ENCODE measurements around the gene TMTC3.
A peak's percentile ranks its signal among the peaks of the same experiment; 100 is the strongest.

The TMTC3 gene

DNA sequence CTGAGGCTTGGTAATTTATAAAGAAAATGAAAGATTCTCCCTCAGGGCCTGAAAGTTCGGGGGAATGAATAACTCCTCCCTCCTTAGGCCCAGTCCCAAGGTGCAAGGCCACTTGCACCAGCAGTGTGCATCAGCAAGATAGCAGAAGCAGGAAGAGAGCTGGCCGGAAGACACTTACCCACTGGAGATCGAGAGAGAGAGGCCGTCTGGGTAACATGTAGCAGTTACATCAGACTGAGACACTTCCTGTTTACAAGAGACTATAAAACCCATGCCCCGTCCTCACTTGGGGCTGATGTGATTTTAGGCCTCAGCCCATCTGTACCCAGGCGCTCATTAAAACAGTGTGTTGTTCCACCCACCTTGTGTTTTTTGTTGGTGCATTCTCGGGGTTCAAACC, 85.2 kb downstream of the TMTC3 start:
- no peak for DNase-seq (ENCODE audit: low read depth)

- DNase-seq (ENCODE audit: low read depth) = no peak
Measured at GRCh38 chr12:88227871-88228270, 85.8 kb downstream of the TMTC3 start.

DNA sequence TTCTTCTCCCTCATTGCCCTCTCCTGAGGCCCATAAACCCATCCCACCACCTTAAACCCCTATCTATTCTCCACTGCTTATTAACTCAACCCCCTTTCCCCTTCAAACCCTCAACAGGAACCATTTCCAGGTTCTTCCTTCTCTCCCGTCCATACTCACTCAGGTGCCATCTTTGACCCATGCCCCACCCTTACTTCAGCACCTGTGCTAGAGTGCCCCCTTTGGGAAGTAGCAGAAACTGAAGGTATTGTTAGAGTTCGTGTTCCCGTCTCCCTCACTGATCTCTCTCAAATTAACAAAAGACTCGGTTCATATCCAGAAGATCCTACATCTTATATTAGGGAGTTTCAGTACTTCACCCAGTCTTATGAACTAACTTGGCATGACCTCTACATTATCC, 86.6 kb downstream of the TMTC3 start:
- DNase-seq (ENCODE audit: low read depth) = no peak

- no peak for DNase-seq (ENCODE audit: low read depth)
Measured at GRCh38 chr12:88230271-88230670, 88.2 kb downstream of the TMTC3 start.

DNA sequence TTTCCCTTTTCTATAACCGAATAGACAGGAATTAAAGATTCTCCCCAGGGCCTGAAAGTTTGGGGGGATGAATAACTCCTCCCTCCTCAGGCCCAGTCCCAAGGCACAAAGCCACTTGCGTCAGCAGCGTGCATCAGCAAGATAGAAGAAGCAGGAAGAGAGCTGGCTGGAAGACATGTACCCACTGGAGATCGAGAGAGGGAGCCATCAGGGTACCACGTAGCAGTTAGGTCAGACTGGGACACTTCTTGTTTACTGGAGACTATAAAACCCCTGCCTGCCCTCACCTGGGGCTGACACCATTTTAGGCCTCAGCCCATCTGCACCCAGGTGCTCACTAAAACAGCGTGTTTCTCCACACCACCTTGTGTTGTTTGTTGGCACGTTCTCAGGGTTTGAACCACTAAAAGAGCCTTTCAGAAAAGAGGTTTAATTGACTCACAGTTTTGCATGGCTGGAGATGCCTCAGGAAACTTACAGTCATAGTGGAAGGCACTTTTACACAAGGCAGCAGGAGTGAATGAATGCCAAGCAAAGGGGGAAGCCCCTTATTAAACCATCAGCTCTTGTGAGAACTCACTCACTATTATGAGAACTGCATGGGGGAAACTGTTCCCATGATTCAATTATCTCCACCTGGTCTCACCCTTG, 93.2 kb downstream of the TMTC3 start:
- no peak for DNase-seq (ENCODE audit: low read depth)

GRCh38 chr12:88237954-88238353, 95.8 kb downstream of the TMTC3 start:
- no peak for DNase-seq (ENCODE audit: low read depth)

DNA sequence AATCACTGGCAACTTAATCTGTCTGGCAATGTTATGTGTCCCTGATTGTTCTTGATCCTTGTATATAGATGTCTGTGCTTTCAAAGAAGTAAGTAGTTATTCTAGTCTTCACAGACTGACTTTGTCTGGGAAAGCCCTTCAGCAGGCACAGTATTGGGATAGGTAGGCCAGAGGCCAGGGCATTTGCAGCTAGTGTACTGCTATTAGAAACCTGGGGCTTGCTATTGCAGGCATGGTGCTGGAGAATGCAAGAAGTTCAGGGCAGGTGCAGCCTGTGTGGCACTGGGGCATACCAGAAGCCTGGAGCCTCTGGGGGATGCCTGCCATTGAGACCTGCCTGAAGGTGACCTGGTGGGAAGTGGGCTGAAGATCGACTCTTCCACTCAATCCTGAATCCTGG, 96.3 kb downstream of the TMTC3 start:
- DNase-seq (ENCODE audit: low read depth) = no peak

DNA sequence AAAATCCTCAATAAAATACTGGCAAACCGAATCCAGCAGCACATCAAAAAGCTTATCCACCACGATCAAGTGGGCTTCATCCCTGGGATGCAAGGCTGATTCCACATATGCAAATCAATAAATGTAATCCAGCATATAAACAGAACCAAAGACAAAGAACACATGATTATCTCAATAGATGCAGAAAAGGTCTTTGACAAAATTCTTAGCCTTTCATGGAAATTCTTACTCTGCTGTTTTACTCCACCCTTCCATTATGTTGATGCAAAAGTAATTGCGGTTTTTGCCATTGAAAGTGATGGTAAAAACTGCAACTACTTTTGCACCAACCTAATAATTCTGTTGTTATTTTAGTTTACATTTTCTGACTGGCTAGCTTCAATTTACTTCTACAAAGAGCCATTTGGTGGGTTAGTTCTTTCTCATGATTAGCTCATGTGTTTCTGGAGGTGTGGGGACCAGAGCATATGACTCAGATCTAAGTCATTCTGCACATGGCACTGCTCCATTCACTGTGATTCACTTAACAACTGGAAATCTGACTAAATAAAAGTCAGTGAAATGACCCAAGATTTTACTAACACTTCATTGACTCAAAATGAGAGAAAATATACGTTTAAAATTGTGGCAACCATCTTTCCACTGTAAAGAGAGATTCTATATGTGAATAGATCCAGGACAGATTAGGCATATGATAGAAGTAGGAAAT, 99.9 kb downstream of the TMTC3 start:
- DNase-seq (ENCODE audit: low read depth) = peak; percentile 97

- peak; percentile 67 for DNase-seq (ENCODE audit: low read depth)
Measured at GRCh38 chr12:88242571-88242925, 100.4 kb downstream of the TMTC3 start.

DNA sequence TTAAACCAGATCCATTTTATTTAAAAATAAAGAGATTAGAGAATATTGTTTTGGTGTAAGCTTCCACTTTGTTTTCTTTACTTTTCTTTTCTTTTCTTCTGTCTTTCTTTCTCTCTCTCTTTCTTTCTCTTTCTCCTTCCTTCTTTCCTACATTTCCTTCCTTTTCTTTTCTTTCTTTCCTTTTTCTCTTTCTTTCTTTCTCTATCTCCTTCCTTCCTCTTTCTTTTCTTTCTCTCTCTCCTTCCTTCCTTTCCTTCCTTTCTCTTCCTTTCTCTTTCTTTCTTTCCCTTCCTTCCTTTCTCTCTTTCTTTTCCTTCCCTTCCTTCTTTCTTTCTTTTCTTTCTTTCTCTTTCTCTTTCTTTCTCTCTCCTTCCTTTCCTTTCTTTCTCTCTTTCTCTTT, 100.8 kb downstream of the TMTC3 start:
- DNase-seq (ENCODE audit: low read depth) = no peak

DNA sequence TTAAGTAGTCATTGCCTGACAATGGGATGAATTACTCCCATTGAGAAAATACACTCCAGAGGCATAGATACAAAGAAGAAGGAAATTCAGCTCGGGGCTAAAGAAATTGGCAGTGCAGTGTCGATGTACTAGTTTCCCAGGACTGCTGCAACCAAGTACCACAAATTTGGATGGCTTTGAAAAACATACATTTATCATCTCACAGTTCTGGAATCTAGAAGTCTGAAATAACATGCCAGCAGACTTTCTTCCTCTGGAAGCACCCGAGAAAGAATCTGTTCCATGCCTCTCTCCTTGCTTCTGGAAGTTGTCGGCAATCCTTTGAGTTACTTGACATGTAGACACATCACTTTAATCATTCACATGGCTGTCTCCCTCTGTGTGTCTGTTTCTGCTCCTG, 101.9 kb downstream of the TMTC3 start:
- DNase-seq (ENCODE audit: low read depth) = no peak

GRCh38 chr12:88245905-88246304, 103.8 kb downstream of the TMTC3 start:
- DNase-seq (ENCODE audit: low read depth) = no peak

- DNase-seq (ENCODE audit: low read depth) = peak; percentile 73
Measured at GRCh38 chr12:88247241-88247643, 105.1 kb downstream of the TMTC3 start.

DNA sequence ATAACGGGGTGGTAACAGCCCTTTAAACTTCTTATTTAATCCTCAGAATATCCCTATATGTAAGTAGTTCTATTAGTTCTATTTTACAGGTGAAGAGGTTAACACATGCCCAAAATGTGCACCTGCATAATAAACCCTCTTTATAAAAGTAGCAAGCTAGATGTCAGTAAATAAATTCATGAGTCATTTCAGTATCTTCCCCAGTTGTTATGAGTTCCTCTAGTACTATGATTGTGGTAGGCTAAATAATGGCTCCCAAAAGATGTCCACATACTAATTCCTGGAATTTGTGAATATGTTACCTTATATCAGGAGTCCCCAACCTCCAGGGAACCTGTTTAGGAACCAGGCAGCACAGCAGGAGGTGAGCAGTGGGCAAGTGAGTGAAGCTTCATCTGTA, 106.5 kb downstream of the TMTC3 start:
- DNase-seq (ENCODE audit: low read depth) = no peak

Measured in fibroblast of the conjunctiva (primary cell).